Esophagus muscularis mucosa (tissue), 4 donors: ENCODE results near the gene SRRT. TPM values are rescaled to one million over a fixed set of nuclear protein-coding genes. Genes with fewer than 3 reads are reported as not detected.
A peak's percentile ranks its signal among the peaks of the same experiment; 100 is the strongest.

Experiments
- DNase-seq: peaks from one replicate; pipeline ENCODE4 v3.0.0-alpha.2; 2017; ENCODE audit errors: extremely low spot score
- H3K27ac ChIP-seq, 4 donors: fragments of 200-600 bp; sonication (generic); replicated peaks in 1 of 4; 1 replicate in 3 of 4; 2 replicates in 1 of 4; pipeline ENCODE4 v1.5.1; 2016 to 2019; ENCODE audit warnings: mild to moderate bottlenecking in 1 of 4
- H3K27me3 ChIP-seq, 4 donors: fragments of 200-600 bp; sonication (generic); one replicate each; pipeline versions ENCODE4 v1.5.1 to v1.6.0; 2016 to 2019
- H3K36me3 ChIP-seq, 4 donors: fragments of 200-600 bp; sonication (generic); one replicate each; pipeline ENCODE4 v1.5.1; 2016 to 2019
- H3K4me1 ChIP-seq, 4 donors: fragments of 200-600 bp; sonication (generic); one replicate each; pipeline ENCODE4 v1.5.1; 2016 to 2019
- H3K4me3 ChIP-seq, 4 donors: fragments of 200-600 bp; sonication (generic); 1 replicate in 2 of 4; 2 replicates in 2 of 4; pipeline ENCODE4 v1.5.1; 2016 to 2019; ENCODE audit warnings: mild to moderate bottlenecking in 4 of 4, moderate library complexity in 1 of 4
- H3K9me3 ChIP-seq, 4 donors: fragments of 200-600 bp; sonication (generic); 1 replicate in 3 of 4; 2 replicates in 1 of 4; pipeline ENCODE4 v1.5.1; 2016 to 2019
- CTCF ChIP-seq, 3 experiments: fragments of 200-600 bp in 2 of 3; fragments of 450-650 bp in 1 of 3; sonication (generic) in 2 of 3; IDR thresholded peaks; one replicate each; pipeline ENCODE4 v1.5.1; 2017 to 2019; ENCODE audit warnings: antibody characterized with exemption in 3 of 3, mild to moderate bottlenecking in 2 of 3, moderate library complexity in 1 of 3
- EP300 ChIP-seq: sonication (generic); formaldehyde crosslinking; IDR thresholded peaks from one replicate; pipeline ENCODE4 v1.6.1; 2017; ENCODE audit warnings: antibody characterized with exemption
- POLR2A ChIP-seq: fragments of 450-650 bp; IDR thresholded peaks from one replicate; pipeline ENCODE4 v1.6.1; 2017; ENCODE audit warnings: antibody characterized with exemption, moderate library complexity, mild to moderate bottlenecking, low read depth
- POLR2AphosphoS5 ChIP-seq, 2 donors: sonication (generic); formaldehyde crosslinking; IDR thresholded peaks; one replicate each; pipeline ENCODE4 v1.6.1; 2017; ENCODE audit warnings: antibody characterized with exemption in 2 of 2
- WGBS: methylation state at CpG from one replicate; pipeline ENCODE4 v1.1.5; 2018; 5-methylcytosine and 5-hydroxymethylcytosine counted together
- intact Hi-C: fragments of 100-400 bp; cut with DNase I; formaldehyde crosslinking; loops from one replicate; pipeline ENCODE4 v1.15.1; 2023
- total RNA-seq, 4 donors: library from RNA; depleted of rRNA; stranded (reverse); fragments of >200 nt; gene quantifications; one replicate each; pipeline versions ENCODE4 v1.1.0 to v1.2.1, GENCODE V29; 2016

Gene SRRT
- total RNA-seq, 4 donors from 2014 or later, result 47.2 to 69.6 (median 61.7) TPM

GRCh38 chr7:100832281-100832633 lies 42.6 kb upstream of the SRRT start:
- DNase-seq, result no peak
- no peak overlapping the region for H3K4me3 ChIP-seq
- H3K27ac ChIP-seq, result no peak overlapping the region
- H3K9me3 ChIP-seq, result no peaks in the 10 kb centered on the region
- 88% methylated on average over 5 of the region's 5 CpGs for WGBS
- intact Hi-C loops, result no loop called here
- H3K4me1 ChIP-seq, result peaks cover 15 to 28% (median 26%) of the 10 kb centered on the region in 4 donors
- TF ChIP-seq POLR2AphosphoS5 (IDR thresholded peaks at IDR 0.05) (no peak), EP300 (no peak), POLR2A (no peak), CTCF (IDR thresholded peaks at IDR 0.05) (no peak)
- H3K36me3 ChIP-seq, result no peaks in the 10 kb centered on the region
- no peaks in the 10 kb centered on the region for H3K27me3 ChIP-seq

- no peak for DNase-seq
- Histone ChIP-seq H3K4me1 (peaks cover 14 to 17% (median 15%) of the 10 kb centered on the region in 4 donors), H3K9me3 (no peaks in the 10 kb centered on the region), H3K27ac (peak overlapping the region; percentile 80 to 87 (median 86)), H3K27me3 (no peaks in the 10 kb centered on the region), H3K4me3 (peak overlapping the region; percentile 44 to 58 (median 52)), H3K36me3 (no peaks in the 10 kb centered on the region)
- intact Hi-C loops, result no loop called here
- WGBS, result 41% methylated on average over 13 of the region's 17 CpGs
- TF ChIP-seq POLR2AphosphoS5 (IDR thresholded peaks at IDR 0.05), result no peak
- no peak for TF ChIP-seq POLR2A
- no peak for TF ChIP-seq EP300
- no peak for TF ChIP-seq CTCF (IDR thresholded peaks at IDR 0.05)
Measured at GRCh38 chr7:100835903-100836811, 38.7 kb upstream of the SRRT start.

- Histone ChIP-seq H3K4me1 (peaks cover 14 to 17% (median 15%) of the 10 kb centered on the region in 4 donors), H3K4me3 (peak overlapping the region; percentile 44 to 58 (median 52))
- 29% methylated on average over 6 of the region's 6 CpGs for WGBS
Measured at GRCh38 chr7:100836812-100837098, 38.1 kb upstream of the SRRT start.

GRCh38 chr7:100837099-100837836 lies 37.6 kb upstream of the SRRT start:
- intact Hi-C loops, result no loop called here
- Histone ChIP-seq H3K9me3 (no peaks in the 10 kb centered on the region), H3K27me3 (no peaks in the 10 kb centered on the region), H3K4me3 (peak overlapping the region; percentile 44 to 58 (median 52)), H3K4me1 (peaks cover 14 to 17% (median 15%) of the 10 kb centered on the region in 4 donors), H3K27ac (peak overlapping the region; percentile 80 to 87 (median 86)), H3K36me3 (no peaks in the 10 kb centered on the region)
- DNase-seq, result peak; percentile 98
- WGBS, result 13% methylated on average over 10 of the region's 37 CpGs
- TF ChIP-seq POLR2AphosphoS5 (IDR thresholded peaks at IDR 0.05) (peak; percentile 79 to 95), EP300 (no peak), CTCF (IDR thresholded peaks at IDR 0.05) (peak in 1 of 3 experiments; percentile 42), POLR2A (no peak)

More at GRCh38 chr7:100836812-100837098, 38.1 kb upstream of the SRRT start:
- no peaks in the 10 kb centered on the region for H3K27me3 ChIP-seq
- intact Hi-C loops, result no loop called here
- no peak for TF ChIP-seq POLR2AphosphoS5 (IDR thresholded peaks at IDR 0.05)
- no peak for TF ChIP-seq POLR2A
- TF ChIP-seq CTCF (IDR thresholded peaks at IDR 0.05), result no peak
- TF ChIP-seq EP300, result no peak
- H3K9me3 ChIP-seq, result no peaks in the 10 kb centered on the region
- DNase-seq, result no peak
- H3K27ac ChIP-seq, result peak overlapping the region; percentile 80 to 87 (median 86)
- no peaks in the 10 kb centered on the region for H3K36me3 ChIP-seq
